ENCODE measurements around the gene KLHDC1.

Gene KLHDC1

GRCh38 chr14:49796025-49796424 is 103.1 kb downstream of the KLHDC1 start:
- no peaks in the 10 kb centered on the region for H3K27me3 Mint-ChIP-seq
- H3K4me3 Mint-ChIP-seq = no peak overlapping the region
- H3K4me1 Mint-ChIP-seq (ENCODE audit: low read depth) = peaks cover 2% of the 10 kb centered on the region
- H3K9me3 Mint-ChIP-seq (ENCODE audit: low read depth) = no peaks in the 10 kb centered on the region
- peaks cover 5% of the 10 kb centered on the region for H3K36me3 Mint-ChIP-seq
- peak overlapping the region; percentile 77 for H3K27ac Mint-ChIP-seq

Measured in activated naive CD8-positive, alpha-beta T cell (primary cell).